GM21619 (cell line): Measurements from ENCODE around the gene TTC7B.

ENCODE experiments used
- ATAC-seq: cut with Tn5 transposase; IDR thresholded peaks from one replicate; pipeline ENCODE4 v1.9.1; 2021; ENCODE audit not compliant: unreplicated experiment

TTC7B gene

DNA sequence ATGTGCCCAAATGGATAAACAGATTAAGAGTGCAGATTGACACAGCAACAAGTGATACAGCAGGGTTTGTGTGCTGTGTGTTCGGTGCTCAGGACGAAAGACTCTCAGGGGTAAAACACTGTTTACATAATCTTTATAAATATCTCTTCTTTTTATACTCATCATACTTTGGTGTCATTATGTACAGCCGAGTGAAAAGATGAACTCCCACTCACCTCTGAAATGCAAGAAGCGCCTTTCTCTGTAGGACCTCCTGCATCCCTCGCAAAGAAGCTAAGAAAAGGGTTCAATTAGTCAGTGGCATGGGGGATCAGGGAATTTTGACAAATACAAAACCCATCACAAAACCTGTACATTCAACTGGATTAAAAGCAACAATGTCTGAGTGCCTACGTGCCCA is 163.6 kb downstream of the TTC7B start:
- no peak for ATAC-seq

DNA sequence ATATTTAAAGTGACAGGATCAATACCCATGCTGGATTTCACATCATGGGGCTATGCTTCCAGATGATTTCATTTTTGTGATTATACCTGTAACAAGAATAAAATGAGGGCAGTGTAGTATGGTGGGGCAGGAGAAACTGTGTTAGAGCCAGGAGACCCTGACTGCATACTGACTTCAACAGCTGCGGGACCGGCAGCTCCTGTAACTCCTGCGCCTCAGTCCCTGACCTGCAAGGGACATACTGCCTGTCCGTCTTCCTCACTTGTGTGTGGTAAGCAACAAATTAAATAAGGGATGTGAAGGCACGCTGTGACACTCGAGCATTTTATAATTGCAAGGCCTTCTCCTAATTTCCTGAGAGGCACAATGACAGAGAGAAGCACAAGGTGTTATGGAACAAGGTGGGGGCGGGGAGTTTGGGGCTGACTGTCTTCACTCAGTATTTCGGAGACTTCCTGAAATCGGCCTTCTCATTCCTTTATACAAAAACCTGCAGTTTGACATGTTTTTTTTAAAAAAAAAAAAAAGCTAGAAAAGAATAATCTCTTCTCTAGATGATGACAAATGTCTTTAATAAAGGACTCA is 164.2 kb downstream of the TTC7B start:
- no peak for ATAC-seq

DNA sequence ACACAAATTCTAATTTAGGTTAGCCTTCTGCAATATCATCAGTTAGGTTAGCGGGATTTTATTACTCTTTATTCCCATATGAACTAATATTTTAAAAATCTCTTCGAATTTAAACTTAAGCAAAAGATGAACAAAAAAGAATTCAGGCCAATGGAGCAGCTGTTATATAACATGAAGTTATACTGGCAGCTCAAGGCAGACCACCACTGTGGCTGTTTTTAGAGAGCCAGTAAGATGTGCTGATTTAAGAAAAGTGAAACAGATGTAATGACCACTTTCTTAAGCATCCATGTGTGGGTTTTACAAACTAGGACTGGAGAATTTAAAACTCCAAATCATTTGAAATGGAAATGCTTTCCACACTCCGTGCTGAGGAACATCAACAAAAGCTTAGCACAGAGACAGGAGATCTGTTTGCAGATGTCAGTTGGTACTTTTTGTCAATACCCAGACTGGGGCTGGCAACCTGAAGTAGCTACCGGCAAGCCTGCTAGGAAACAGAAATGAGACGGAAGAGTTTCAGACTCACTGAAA is 164.9 kb downstream of the TTC7B start:
- no peak for ATAC-seq

DNA sequence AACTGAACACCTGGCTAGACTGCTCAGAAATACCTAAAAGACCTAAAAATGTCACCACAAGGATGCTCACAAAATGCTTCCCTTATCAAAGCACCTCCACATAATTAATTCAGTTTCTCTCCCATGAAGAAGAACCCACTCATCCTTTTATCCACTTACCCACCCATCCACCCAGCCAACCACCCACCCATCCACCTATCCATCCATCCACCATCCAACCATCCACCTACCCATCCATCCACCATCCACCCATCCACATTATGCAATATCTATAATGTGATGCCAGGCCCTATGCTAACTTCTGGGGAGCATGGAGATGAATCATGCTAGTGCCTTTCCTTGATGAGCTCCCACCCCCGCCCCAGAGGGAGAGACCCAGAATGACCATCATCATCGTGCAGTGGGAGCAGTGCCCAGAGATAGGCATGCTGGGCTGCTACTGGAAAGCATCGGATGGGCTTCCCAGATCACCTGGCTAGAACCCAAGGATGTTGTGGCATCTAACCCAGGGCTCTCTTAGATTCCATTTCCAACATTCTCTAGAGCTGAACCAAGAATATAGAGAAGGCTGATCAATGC is 166.6 kb downstream of the TTC7B start:
- no peak for ATAC-seq

DNA sequence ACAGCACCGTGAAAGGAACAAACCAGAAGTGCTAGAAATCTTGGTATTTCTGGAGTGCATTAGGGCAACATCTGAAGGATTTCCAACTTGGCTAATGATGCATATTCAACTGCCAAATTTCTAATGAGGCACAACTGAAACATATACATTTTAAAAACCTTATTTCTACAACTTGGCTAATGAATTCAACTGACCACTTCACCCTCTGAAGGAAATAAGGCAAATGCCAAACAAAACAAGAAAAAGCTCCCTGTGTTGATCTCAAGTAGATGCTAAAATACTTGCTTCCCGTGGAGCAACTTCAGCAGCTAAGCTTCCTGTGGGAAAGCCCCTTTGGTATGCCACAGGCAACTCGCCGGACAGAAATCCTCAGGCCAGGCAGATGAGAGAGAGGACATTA is 167.1 kb downstream of the TTC7B start:
- ATAC-seq = no peak

DNA sequence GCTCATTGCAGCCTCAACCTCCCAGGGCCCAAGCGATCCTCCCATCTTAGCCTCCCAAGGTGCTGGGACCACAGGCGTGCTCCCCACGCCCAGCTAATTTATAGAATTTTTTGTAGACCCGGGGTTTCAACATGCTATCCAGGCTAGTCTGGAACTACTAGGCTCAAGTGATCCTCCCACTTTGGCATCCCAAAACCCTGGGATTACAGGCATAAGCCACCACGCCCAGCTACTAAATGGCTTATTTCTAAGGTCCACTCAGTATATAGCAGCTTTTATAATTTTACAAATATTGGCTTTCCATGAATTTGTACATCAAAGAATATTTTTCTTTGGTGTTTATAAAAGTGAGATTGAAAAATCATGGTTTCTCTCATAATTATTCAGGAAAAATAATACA is 167.8 kb downstream of the TTC7B start:
- no peak for ATAC-seq

DNA sequence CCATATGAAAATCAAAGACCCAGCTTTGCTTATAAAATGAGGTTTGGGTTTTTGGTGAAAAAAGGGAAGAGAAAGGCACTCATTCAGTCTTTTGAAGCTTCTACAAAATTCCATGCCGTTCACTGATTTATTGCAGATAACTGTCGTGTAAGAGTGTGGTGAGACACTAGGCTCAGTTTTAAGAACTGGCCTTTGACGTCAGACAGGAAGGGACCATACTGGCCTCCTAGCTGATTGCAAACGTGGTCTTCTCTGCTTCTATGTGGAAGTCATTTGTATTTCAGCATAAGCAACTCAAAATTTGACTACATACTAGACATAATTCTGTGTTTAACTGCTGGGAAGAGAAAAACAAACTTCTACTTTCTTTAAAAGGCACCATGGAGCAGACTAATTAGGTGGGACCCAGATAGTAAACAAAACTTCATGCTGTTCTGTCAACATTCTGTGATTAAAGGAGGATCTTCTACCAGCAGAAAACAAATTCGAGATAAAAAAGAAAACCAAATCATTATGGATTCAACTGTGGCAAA is 168.7 kb downstream of the TTC7B start:
- no peak for ATAC-seq

DNA sequence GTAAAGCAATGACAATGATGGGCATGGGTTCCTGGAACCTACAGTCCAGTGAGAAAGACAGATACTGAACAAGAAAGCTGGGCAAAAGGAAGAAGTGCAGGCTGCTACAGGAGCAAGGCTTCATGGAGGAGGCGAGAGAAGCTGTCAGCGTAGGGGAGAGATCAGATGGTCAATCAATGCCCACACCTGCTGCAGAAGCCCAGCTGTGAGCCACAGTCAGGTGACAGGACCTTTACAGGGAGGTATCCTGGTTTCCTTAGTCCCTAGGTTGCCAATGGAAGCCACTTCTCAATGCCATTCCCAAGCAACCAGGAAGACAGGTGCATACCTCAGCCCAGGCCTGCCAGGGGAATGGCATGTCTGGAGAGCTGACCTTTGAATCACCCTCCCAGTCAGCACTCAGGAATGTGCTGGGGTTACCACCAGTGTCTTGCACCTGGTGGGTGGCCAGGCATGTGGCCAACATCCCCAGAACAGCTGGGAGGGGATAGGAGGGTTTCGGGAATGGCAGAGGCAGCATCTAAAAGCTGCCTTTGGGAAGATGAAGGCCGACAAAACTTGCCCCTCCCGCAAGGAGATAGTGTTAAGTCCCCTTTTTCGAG is 170.3 kb downstream of the TTC7B start:
- no peak for ATAC-seq

DNA sequence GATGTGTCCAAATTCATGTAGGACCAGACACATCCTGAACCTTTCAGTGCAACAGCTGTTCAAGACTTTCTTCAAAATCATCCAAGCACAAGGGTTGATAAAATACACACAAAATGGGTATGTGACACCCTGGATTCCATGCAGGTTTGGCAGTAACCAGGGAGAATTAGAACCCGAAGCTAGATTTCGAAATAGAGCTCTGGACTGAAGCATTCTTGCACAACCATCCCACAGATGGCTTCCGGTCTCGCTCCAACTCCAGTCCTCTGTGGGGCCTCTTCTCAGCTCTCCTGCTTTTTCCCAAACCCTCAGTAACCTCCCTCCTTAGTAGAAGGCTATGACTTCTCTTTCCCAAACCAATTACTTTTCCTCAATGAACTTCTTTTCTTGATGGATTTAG is 171.3 kb downstream of the TTC7B start:
- ATAC-seq = no peak

DNA sequence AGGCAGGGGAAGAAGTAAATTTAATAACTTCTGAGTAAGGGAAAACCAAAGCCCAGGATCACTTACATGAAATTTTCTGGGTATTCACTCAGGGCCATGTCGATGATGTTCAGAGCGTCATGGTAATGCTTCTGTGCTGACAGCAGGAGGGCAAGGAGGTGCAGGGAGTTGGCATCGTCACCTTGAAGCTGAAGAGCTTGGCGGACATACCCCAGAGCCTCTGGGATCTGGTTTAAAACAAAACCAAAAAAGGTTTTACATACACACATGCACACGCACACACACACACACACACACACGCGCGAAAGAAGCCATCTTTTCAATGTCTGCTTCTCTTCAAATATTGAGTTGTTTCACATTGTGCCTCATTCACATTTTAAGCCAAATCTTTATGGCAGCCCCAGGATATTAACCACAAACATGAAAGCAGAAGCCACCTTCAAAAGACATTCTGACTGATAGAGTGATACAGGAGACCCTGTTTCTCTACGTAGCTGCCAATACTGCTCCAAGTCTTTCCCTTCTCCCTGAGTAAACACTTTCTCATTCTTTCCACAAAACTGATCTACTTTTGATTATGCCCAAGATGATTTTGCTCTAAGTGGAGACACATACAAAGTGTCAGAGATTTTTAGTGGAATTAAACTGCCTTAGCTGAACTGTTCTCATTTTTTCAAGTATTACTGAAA is 172.1 kb downstream of the TTC7B start:
- ATAC-seq = no peak

DNA sequence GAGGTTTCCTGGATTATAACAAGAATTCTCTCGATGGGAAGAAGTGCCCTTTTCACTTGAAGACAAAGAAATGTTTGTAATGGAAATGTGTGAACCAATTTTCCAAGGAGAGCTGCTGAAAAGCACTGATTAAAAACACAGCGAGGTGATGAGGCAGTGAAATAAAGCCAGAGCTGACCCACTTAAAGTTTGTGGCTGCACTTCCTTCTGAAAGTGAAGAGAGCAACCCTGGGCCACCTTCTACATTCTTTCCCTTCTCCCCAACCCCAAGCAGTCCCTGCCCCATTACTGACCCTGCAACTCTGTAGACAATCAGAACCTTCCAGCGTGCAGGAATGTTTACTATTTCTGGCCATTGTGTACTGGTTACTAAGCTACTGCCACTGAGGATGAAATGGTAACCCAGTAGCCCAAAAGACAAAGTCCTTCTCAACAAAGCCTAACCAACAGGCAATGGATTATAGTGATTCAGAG is 173.9 kb downstream of the TTC7B start:
- no peak for ATAC-seq

DNA sequence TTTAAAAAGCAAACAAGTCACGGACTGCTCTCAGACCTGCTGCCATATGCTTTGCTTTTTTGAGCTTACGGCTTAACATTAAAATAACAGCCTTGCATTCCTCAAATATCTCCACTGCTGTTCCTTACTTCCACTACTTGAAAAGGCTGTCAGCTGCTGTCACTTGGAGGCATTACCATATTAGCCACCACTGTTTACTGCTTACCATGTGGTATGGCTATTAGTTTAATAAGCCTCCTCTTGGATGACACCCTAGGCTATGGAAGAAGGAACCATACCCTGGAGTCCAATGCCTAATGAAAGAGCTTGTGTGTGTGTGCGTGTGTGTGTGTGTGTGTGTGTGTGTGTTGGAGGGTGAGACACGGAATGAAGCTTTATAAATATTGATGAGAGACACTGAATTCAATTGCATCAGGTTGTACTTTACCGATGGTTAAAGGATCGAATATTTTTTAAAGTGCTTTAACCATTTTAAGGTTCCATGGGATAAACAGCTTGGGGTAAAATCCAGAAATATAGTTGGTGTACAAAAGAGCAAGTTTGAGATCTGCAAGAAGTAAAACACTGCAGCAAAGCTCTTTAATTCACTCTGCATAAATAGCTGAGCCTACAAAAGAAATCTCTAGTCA is 174.5 kb downstream of the TTC7B start:
- ATAC-seq = no peak

DNA sequence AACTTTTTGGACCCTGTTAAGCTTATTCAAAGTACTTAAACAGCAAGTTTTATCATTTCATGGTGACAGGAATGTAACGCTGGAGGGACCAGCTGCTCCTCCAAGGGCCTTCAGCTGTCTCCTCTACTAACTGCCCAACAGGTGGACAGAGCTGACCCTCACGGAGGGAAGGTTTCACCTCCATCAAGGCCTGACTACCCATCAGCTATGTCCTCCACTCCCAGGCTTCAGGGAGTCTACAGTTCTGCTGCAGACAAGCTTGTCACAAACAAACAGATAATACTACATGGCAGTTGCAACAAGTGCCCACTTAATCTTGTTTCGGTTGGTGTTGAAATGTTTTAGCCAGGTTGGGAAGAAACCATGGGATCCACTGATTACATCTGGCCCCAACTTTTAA is 175.1 kb downstream of the TTC7B start:
- no peak for ATAC-seq

DNA sequence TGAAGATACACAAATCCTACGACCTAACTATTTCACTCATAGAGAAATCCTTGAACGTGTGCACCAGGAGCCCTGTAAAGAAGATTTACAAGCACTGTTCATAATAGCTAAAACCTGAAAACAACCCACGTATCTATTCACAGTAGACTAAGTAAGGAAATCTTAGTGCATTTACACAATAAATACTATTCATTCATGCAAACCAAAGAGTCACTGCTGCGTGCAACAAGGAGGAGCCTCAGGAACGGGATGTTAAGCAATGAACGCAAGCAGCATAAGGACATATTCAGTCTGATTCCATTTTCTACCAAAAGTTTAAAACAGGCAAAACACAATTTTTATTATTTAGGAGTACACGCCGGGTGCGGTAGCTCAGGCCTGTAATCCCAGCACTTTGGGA is 176.6 kb downstream of the TTC7B start:
- ATAC-seq = no peak

DNA sequence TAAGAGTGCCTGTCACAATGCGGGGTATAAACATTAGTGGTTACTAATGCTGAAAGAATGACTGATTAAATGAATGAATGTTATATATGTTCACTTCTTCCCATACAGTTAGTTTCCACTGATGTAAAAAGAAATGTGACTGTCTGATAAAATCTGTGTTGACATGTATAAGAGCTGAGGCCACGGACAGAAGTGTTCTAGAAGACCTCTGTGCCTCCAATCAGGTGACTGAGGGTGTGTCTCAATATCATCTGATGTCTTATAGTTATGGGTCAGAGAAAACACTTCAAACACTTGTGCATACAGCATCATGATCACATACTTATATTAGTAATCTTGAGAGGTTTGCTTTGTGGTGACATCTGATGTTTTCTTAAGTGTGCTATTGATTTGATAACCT is 183.4 kb downstream of the TTC7B start:
- ATAC-seq = no peak

DNA sequence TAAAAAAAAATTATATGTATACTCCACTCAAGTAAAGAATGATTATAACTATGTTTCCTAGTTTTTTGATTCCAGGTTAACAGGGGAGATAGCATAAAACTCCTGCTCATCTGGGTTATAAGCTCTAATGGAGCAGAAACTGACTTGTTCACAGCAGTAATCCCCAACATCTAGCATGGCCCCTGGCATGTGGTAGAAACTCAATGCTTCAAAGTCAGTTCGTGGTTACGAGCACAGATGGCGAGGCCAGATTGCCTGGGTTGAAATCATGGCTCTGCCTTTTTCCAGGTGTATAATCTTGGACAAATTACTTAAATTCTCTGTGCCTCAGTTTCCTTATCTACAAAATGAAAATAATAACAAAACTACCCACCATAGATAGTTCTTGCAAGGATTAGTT is 183.8 kb downstream of the TTC7B start:
- ATAC-seq = no peak

DNA sequence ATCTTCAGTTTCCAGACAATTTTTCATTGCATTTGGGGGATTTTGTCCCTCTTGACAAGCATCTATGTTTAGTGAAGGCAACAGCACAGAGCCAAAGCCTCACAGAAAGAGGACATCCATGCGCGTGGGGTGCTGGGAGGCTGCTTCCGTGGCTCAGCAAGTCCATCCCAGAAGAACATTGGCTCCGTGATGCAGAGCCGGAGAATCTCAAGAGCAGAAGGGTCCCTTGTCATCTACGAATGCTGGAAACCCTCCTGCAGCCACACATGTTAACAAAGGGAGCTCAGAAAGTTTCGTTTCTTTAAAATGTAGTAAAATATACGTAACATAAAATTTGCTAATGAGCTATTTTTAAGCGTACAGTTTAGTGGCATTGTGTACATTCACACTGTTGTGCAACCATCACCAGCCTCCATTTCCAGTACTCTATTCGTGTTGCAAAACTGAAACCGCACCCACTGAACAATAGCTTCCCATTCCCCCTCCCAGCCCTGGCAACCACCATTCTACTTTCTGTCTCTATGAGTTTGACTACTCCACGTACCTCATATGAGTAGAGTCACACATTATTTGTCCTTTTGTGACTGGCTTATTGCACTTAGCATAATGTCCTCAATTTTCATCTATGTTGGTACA is 185.9 kb downstream of the TTC7B start:
- no peak for ATAC-seq

DNA sequence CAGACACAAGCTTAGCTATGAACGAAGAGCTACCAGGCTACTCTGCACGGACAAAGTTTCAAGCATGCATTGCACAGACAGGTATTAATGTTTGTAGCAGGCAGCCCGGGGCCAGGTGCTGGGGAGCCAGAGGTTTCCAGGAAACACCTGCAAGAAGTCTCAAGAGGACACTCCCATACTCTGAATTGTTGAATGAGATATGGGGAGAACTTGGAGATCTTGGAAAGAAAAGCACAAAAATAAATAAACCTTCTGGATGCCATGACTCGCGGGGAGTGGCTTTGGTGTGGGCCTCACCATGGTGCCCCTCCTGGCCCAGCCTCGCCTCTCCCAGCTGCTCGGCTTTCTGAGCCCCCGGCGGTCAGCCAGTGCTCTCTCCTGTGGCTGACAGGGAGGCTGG is 186.8 kb downstream of the TTC7B start:
- ATAC-seq = no peak

DNA sequence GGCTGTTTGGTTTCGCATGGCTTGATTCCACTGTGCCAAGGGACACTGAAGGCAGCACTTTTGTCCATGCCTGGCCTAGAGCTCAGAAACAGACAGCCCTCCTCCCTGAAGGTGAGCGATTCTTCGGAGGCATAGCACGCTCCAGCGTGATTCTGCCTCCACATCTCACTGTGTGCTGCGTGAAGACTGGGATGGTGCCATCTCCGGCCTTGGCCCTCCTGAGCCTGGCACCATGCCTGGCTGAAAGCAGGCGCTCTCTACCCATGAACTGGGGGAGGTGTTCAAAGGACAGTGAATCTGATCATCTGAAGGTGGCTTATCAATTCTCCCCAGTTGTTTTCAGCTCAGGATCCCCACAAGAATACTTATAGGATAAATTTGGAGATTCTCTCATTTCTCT is 187.4 kb downstream of the TTC7B start:
- no peak for ATAC-seq

DNA sequence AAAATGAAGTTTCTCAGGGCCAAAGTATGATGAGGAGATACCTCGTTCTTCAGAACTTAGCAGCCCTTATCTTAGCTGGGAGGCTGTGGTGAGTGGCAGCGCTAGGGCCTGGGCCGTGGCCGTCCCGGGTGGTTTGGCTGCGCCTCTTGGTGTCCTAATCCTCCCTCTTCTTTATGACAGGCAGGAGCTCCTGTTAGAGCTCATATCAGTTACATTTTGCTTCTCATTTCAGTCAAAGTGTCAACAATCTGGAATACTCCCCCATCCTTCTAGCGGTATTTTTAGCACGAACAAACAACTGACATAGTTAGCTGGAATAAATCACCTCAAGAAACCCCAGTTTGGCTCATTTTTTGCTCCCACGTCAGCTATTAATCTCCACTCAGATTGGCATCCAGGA is 188.8 kb downstream of the TTC7B start:
- no peak for ATAC-seq

DNA sequence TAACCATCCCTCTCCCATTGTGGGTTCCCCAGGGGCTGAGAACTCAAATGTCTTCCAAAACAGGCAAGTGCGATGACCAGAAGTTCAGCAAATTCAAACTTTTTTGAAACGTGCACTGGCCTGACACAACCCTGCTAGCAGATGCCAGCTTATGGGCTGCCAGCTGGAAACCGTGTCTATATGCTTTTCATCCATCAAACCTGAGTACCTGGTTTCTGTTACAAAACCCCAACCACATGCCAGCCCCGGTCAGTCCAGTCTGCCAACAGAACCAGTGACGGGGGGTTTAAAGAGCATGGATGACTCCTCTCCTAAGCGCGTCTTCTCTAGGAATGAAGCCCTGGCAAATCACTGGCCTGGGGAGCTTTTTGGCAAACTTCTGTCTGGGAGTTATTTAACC is 189.7 kb downstream of the TTC7B start:
- ATAC-seq = no peak
